22Rv1 (cell line): ENCODE measurements around the gene CHST3.

ENCODE experiments used
- ZFX ChIP-seq: fragments of 450-650 bp; IDR thresholded peaks from 2 replicates; pipeline ENCODE4 v1.6.1; 2017; ENCODE audit warnings: antibody characterized with exemption, borderline replicate concordance
- TF ChIP-seq, protein P1 (sequence below): fragments of 450-650 bp; IDR thresholded peaks from 2 replicates; pipeline ENCODE4 v1.5.1; 2017; ENCODE audit warnings: mild to moderate bottlenecking

DNA sequence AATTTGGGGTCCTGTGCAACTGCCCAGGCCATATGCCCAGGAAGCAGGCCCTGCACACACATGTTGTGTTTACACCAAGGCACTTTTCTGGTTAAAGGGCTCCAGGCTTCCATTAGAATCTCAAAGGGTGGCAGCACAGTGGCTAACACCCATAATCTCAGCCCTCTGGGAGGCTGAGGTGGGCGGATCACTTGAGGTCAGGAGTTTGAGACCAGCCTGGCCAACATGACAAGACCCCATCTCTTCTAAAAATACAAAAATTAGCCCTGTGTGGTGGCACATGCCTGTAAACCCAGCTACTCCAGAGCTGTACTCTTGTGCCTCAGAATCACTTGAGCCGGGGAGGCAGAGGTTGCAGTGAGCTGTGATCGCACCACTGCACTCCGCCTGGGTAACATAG, 70.6 kb downstream of the CHST3 start:
- TF ChIP-seq, protein P1, sequence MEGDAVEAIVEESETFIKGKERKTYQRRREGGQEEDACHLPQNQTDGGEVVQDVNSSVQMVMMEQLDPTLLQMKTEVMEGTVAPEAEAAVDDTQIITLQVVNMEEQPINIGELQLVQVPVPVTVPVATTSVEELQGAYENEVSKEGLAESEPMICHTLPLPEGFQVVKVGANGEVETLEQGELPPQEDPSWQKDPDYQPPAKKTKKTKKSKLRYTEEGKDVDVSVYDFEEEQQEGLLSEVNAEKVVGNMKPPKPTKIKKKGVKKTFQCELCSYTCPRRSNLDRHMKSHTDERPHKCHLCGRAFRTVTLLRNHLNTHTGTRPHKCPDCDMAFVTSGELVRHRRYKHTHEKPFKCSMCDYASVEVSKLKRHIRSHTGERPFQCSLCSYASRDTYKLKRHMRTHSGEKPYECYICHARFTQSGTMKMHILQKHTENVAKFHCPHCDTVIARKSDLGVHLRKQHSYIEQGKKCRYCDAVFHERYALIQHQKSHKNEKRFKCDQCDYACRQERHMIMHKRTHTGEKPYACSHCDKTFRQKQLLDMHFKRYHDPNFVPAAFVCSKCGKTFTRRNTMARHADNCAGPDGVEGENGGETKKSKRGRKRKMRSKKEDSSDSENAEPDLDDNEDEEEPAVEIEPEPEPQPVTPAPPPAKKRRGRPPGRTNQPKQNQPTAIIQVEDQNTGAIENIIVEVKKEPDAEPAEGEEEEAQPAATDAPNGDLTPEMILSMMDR: no peak
- TF ChIP-seq ZFX: no peak
